Amniotic stem cell (primary cell): Measurements from ENCODE around the gene CD37.
"Not testable (repeated sequence)": the region's sequence is repeated elsewhere in the genome, so short reads cannot be mapped to it uniquely, and the experiment has no call there.

ENCODE experiments used
- DNase-seq: peaks from one replicate; lab custom pipeline; 2025; lab: John Stamatoyannopoulos, UW

The CD37 gene

DNA sequence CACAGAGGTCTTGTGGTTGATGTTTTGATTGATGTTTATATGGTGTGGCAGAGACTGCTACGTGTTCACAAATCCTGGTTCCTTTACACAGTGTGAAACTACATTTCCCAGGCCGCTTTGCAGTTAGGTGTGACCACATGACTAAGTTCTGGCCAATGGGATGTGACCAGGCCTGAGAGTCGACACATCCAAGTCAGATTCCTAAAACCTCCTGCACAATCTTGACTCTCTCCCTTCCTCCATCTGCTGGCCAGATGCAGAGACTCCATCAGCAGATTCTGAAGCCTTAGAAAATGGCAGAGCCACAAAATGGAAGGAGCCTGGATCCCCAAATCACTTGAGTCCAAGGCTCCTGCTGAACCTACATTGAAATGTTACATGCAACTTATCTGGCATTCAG, 12.6 kb downstream of the CD37 start:
- no peak for DNase-seq

DNA sequence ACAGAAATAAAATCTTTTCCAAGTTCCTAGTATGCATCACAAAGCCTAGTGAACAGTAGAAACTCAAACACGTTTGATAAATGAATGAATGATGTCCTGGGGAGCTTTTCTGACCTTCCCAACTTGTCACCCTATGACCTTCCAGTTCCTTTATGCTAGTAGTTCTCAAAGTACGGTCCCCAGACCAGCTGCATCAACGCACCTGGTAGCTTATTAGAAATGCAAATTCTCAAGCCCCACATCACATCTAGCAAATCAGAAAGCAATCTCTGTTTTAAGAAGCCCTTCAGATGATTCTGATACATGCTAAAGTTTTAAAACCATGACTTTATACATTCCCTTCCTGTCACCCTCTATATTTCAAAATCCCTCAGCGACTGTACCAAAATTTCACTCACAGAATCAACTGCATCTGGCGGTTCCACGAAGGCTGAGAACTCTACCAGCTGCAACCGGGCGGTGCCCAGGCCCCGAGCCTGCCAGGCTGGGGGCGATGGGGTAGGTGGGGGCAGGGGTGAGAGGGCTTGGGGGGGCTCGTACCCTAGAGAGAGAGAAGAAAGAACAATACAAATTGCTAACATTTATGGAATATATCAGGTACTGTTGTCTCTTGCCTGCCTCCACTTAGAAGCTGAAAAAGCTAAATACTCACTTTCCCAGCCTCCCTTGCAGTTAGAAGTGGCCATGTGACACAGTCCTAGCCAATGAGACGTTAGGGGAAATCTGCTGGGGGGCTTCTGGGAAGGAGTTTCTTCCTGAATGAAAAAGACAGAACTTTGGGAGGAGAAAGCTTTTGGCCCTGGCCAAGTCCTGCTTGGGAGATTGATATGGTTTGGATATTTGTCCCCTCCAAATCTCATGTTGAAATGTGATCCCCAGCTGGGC, 13.3 kb downstream of the CD37 start:
- no peak for DNase-seq

DNA sequence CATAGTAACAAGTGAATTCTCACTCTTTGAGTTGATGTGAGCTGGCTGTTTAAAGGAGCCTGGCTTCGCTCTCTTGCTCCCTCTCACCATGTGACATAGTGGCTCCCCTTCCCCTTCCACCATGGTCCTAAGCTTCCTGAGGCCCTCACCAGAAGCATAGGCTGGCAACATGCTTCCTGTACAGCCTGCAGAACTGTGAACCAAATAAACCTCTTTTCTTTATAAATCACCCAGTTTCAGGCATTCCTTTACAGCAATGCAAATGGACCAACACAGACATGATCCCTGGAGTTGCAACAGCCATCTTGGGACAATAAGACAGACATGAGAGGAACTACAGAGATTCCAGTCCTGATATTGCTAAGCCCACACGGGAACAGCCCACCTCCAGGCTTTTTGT, 14.4 kb downstream of the CD37 start:
- DNase-seq: no peak

DNA sequence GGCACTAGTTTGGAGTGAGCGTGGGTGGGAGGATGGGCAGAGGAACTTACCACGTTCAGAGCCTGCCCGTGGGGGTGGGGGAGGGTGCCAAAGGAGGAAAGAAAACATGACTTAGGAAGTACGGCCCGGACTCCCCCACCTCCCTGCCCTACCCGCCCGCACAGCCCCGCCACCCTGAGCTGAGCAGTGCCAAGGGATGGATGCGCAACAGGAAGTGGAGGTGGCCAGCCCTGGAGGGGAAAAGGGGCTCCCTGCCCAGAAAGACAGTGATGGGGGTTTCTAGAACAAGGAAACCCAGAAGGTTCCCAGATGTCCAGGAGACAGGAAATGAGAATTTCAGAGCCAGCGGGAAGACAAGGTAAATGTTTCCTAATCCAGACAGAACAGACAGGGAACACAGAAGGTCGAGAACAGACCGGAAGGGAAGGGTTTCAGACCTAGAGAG, 20.7 kb downstream of the CD37 start:
- DNase-seq: no peak

DNA sequence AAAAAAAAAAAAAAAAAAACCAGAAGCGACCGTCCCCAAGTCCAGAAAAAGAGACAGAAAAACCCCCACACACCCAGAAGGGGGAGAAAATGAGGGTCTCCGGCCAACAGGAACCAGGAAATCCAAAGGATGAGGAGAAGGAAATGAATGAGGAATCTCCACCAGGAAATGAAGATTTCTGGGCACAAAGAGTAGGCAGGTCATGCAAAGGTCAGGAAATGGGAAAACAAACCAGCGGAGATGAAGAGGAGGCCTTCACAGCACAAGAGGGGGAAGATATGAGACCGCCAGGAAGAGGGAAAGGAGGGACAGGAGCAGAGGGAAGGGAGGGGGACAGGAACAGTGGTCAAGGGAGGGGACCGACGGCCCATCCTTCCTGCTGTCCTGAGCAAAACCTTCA, 21.2 kb downstream of the CD37 start:
- no peak for DNase-seq

DNA sequence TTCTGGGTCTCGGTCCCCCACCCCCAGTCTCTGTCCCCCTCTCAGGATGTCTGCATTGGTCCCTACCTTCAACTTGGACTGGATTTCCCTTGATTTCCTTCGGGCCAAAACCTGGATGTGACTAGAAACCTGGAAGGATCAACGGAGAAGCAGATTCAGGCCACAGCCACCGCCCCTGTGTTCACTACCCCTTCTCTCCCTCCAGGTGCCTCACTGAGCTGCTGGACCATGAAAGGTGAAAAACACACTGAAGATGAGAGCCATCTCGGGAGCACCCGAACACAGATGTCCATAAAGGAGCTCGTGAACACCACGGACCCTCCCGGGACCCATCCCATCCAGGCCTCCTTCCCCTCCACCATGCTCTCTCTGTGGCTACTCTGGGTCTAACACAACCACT, 22.0 kb downstream of the CD37 start:
- DNase-seq: no peak

DNA sequence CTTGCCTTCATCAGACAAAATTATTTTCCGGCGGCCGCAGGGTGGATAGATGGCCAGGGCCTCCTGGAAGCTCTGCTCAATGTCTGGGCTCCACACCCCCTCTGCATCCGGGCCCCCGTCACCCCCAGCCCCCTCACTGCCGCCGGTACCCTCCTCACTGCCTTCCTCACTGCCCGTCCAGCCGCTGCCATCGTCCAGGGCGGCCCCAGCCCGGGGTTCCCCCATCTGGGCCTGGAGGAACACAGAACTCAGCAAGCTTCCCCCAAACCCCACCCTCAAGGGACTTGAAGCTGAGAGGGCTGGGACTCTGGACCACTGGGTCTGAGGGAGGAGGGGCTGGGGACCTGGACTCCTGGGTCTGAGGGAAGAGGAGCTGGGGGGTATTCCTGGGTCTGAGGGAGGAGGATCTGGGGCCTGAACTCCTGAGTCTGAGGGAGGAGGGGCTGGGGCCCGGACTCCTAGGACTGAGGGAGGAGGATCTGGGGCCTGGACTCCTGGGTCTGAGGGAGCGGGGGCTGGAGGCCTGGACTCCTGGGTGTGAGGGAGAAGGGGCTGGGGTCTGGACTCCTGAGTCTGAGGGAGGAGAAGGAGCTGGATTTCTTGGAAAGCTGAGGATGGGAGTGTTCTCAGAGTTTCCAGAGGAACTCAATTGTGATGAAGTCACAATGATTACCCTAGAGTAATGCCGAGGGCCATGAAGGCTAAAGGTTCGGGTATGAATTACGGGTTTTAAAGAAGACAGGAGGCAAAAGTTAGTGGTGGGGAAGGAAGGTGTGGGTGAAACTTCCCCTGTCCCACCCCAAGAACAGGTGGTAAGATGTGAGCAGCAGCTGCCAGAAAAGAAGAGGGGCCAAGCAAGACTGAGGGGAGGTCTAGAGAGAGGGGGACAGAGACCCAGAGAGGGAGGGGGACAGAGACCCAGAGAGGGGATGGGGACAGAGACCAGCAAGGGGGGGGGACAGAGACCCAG, 24.9 kb downstream of the CD37 start:
- no peak for DNase-seq

DNA sequence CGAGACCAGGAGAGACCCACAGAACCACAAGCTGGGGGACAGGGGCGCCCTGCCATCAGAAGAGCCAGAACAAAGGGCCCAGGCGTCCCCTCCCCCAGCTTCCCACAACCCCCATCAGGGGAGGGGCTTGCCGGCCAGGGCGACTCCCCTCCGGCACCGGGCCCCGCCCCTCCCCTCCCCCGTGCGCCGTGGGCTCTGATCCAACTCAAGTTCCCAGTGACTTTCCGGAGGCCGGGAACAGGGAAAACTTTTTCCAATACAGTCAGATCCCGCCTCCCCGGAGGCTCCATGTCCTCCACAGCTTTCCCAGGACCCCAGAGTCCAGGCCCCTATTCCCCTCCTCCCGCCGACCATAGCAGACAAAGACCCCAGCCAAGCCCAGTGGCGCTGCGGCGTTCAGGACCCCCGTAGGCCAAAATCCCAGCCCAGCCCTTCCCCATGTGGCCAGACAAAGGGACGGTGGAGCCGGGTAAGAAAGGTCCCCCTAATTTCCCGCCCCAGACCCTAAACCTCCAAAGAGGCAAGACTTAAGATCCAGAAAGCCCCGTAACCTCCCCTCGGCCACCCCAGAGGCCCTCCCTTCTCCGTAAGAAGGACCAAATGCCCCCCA, 26.3 kb downstream of the CD37 start:
- peak; percentile 42 for DNase-seq

DNA sequence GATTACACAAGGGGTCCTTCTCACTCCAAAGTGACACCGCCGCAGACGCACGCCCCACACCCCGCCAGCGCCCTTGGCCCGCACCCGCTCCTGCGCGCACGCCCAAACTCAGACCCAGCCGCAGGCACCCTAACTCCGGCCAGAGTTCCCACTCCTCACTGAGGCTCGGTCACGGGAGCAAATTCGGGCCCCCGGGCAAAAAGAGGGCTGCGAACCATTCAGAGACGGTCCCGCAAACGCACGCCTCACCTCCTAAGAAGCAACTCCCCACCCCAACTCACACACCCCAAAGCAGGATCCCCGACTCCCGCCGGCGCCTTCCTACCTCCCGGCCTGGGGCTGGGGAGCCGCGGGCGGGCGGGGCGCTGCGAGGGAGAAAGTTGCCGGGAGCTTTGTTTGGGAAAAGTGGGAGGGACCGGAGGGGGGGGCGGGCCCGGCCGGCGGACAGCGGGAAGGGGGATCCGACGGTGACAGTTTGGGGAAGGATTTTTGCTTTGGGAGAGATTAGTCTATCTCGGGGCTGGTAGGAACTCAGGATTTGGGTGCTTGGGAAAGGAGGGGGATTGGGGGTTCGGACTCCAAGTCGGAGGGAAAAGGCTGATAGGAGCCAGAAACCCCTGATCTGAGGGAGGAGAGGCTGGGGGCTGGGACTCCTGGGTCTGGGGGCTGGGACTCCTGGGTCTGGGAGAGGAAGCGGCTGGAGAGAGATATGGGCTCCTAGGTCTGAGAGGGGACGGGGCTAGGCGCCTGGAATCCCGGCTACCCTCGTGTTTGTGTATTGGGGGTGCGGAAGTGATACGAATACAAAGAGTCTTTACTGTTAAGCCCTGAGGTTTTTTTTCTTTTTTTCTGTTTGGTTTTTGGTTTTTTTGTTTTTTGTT, 27.1 kb downstream of the CD37 start, which contains the start of gene TEAD2:
TEAD2 (minus strand) TSS at position 369 of the 881 bp plus-strand sequence. CDS start 2,341 bp downstream, outside the sequence.
- no peak for DNase-seq

DNA sequence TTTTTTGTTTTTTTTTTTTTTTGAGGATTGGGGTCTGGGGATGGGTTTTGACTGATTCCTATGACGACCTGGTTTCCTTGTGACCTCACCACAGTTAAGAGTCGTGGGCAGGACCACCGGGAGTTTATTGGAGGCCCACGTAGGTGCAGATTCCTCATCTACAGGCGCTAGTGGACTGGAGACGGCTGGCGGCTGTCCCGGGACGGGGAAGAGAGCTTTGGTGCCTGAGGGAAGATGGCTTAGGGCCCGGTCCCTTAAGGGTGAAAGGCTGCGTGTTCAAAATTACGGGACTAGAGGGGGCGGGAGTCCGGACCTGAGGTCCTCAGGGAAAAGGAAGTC, 27.7 kb downstream of the CD37 start:
- no peak for DNase-seq

DNA sequence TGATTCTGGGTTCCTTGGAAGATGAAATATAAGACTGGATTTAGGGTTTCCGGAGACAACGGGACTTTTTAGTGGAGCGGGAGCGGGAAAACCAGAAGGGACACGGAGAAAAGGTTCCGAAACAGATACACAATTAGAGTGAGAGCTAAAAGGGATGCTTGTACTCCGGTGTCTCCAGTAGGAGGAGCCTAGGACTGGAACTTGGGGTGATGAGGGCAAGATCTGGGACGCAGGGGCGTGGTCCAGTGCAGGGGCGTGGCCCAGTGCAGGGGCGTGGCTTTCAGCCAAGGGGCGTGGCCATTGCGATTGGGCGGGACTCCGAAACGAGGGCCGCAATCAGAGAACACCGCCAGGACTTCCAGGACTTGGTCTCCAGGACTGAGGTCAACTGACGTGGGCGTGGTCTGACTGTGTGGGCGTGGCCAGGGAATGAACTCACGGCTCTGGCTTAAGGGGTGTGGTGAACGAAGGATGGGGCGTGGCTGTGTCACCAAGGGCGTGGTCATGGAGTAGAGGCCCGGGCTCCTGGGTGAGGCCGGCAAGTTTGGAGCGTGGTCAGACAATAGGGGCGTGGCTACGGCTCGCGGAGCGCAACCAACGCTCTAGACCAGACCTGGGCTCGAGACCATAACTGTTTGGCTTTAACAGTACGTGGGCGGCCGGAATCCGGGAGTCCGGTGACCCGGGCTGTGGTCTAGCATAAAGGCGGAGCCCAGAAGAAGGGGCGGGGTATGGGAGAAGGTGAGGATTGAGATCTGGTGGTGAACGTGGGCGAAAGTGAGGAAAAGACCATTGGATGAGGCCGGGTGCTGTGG, 28.3 kb downstream of the CD37 start, which contains the start of gene DKKL1:
DKKL1 (plus strand) TSS at position 610 of the 815 bp plus-strand sequence; CDS start at position 732, 122 bp downstream.
- peak; percentile 93 for DNase-seq

DNA sequence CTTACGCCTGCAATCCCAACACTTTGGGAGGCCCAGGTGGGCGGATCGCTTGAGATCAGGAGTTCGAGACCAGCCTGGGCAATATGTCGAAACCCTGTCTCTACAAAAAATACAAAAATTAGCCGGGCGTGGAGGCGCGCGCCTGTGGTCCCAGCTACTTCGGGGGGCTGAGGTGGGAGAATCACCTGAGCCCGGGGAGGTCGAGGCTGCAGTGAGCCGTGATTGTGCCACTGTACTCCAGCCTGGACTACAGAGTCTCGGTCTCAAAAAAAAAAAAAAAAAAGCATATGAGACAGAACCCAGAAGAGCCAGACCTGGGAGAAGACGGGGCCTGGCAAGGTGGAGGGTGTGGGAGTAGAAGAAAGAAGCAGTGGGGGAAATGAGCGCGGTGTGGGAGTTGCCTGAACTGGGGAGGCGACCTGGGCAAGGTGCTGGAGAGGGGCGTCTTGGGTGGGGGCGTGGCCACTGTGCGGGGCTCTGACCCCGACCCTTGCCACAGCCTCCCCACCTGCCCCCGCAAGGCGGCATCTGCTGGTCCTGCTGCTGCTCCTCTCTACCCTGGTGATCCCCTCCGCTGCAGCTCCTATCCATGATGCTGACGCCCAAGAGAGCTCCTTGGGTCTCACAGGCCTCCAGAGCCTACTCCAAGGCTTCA, 29.0 kb downstream of the CD37 start:
- DNase-seq: no peak

DNA sequence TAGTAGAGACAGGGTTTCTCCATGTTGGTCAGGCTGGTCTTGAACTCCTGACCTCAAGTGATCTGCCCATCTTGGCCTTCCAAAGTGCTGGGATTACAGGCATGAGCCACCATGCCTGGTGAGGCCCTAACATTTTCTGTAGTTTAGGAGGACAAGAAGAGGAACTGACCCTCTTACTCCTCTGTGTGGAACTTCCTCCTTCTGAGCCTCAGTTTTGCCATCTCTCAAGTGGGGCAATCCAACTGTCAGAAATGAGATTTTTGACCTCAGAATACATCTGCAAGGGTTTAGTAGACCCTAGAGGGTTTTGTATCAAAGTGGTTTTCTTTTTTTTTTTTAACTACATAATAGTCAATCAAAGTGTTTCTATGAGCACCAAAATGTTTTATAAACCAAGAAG, 30.9 kb downstream of the CD37 start:
- DNase-seq: no peak

DNA sequence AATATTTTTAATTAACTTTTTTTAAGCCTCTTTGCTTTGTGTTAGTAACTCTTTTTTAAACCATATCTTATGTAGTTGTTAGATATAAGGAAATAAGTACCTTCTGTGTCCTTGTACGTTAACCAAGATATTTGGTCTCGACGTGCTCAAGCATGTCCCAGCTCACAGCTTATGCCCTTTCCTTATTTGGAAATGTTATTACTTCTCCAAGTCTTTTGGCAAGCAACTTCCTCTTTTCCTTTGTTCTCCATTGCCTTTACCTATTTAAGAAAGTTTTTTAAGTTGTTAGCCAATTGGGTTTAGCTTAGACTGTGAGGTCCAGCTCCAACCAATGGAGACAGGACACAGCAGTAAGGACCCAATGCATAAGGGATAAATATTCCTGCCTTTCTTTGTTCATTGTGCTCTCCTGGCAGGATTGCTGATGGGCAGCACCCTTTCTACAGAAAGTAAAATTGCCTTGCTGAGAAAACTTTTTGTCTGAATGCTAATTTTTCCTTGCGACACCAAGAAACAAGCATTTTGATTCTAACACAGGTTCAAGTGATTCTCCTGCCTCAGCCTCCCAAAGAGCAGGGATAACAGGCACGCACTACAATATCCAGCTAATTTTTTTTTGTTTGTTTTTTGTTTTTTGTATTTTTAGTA, 33.6 kb downstream of the CD37 start:
- no peak for DNase-seq

DNA sequence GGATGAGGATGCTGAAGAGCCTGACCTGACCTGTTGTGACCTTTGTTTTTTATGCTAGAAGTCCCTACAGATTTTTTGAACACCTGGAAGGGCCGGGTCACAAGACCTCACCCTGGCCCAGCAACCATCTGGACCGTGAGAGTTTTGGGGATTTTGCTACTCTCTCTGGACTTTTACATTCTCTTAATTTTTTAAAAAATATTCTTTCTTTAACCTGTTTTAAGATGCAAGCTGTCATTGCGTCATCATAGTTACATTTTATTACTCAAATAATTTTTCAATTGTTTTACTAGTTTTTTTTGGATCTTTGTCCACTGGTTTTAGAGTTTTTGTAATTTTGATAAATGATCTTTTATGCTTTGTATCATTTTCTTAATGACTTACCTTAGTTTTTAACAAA, 36.0 kb downstream of the CD37 start:
- DNase-seq: no peak

DNA sequence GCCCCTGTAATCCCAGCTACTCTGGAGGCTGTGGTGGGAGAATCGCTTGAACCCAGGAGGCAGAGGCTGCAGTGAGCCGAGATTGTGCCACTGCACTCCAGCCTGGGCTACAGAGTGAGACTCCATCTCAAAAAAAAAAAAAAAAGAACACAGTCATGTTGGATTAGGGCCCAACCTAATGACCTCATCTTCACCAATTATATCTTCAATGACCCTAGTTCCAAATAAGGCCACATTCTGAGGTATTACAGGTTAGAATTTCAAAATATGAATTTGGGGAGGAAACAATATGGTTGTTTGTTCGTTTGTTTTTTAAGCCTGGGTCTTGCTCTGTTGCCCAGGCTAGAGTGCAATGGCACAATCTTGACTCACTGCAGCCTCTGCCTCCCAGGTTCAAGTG, 38.0 kb downstream of the CD37 start:
- DNase-seq: not testable (repeated sequence)

DNA sequence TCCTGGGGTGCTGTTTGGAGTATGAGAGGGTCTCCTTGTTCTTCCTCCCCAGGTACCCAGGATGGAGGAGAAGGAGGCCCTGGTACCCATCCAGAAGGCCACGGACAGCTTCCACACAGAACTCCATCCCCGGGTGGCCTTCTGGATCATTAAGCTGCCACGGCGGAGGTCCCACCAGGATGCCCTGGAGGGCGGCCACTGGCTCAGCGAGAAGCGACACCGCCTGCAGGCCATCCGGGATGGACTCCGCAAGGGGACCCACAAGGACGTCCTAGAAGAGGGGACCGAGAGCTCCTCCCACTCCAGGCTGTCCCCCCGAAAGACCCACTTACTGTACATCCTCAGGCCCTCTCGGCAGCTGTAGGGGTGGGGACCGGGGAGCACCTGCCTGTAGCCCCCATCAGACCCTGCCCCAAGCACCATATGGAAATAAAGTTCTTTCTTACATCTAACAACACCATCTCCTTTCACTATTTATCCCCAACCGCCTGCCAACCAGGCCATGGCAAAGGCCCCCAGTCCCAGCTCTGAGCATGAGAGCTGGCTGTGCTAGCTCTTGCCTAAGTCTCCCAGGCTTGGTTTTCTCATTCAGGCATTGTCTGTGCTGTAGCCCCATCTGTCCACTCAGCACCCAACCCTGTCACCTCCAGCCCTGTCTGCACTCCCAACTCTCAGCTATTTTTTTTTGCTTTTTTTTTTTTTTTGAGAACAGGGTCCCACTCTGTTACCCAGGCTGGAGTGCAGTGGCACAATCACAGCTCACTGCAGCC, 39.6 kb downstream of the CD37 start:
- DNase-seq: no peak

DNA sequence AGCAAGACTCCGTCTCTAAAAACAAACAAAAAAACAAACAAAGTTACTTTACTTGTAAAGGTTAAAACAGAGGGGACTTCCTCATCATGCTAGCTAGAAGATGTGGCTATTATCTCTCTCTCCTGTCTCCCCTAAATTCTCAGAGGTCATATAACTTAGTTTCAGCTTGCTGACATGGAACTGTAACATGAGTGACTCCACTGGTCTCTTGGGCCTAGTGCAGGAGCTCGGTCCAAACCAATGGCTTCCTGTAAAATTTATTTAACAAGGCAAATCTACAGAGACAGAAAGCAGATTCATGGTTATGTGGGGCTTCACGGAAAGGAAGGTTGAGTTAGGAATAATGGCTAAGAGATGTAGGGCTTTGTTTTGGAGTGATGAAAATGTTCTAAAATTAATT, 43.3 kb downstream of the CD37 start:
- DNase-seq: no peak

DNA sequence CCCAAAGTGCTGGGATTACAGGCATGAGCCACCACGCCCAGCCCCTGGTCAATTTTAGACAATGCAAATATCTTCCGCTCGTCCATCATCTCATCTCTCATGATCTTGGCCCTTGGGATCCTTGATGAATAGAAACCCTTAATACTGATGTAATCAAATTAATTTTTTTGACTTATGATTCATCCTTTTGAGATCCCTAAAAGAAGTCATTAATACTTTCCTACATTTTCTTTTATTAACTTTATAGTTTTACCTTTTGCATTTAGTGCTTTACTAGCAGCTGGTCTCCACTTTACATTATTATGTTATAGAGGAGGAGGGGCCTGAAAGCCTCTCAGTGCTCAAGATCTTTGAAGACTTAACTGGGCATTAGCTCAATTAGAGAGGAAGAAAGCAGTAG, 45.2 kb downstream of the CD37 start:
- no peak for DNase-seq
